GM12891 (cell line): Measurements from ENCODE around the gene LRP1B.

Experiments
- POLR2A ChIP-seq: IDR thresholded peaks from 2 replicates; pipeline ENCODE4 v1.6.1; 2011; ENCODE audit warnings: low read depth, low read length, control low read depth
- POLR2AphosphoS5 ChIP-seq: IDR thresholded peaks from 2 replicates; pipeline ENCODE4 v1.6.1; 2011; ENCODE audit warnings: low read depth, low read length, control low read depth
- POU2F2 ChIP-seq: IDR thresholded peaks from 2 replicates; pipeline ENCODE4 v1.6.1; 2011; ENCODE audit warnings: low read depth, mild to moderate bottlenecking, control low read depth, low read length, moderate library complexity
- SPI1 ChIP-seq: IDR thresholded peaks from 2 replicates; pipeline ENCODE4 v1.6.1; 2011; ENCODE audit warnings: low read depth, low read length, control low read depth
- TAF1 ChIP-seq: IDR thresholded peaks from 2 replicates; pipeline ENCODE4 v1.6.1; 2011; ENCODE audit warnings: low read depth, low read length, control low read depth

DNA sequence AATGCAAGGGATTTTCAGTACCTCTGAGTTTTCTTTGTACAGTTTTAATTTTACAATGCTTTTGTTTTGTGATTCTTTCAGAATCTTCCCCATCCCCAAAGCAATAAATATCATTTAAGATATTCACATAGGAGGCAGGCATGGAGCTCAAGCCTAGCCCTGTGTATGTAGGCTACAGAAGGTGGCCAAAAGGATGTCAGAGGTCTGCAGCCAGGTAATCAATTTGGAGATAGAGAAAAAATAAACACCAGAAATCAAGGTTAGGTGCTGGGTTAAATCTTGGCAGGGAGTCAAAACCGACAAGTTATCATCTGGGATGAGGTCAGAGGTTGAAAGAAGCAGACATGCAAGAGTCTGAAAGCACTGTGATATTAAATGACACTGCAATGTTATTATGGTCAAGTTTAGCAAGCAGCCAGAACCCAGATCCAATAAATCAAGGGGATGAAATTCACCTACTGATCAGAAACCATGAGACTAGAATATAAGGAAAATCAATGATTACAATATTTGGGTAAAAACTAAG is 45.1 kb upstream of the LRP1B start:
- TF ChIP-seq POLR2A (no peak), TAF1 (no peak), SPI1 (no peak), POLR2AphosphoS5 (no peak), POU2F2 (no peak)
